Spleen (tissue), 7 donors: Measurements from ENCODE around the gene AKAP13.

Experiments used
- CTCF ChIP-seq, 11 experiments: fragments of 200-600 bp in 7 of 11; fragments of 450-650 bp in 4 of 11; sonication (generic) in 4 of 11; IDR thresholded peaks in 8 of 11; conservative IDR thresholded peaks in 3 of 11; 1 replicate in 7 of 11; 2 replicates in 4 of 11; pipeline versions ENCODE4 v1.4.0 to v1.8.0; 2016 to 2021; ENCODE audit warnings: antibody characterized with exemption in 11 of 11, inconsistent platforms in 4 of 11, mild to moderate bottlenecking in 1 of 11
- POLR2A ChIP-seq, 3 donors: fragments of 450-650 bp; IDR thresholded peaks; one replicate each; pipeline ENCODE4 v1.5.1; 2017; ENCODE audit warnings: antibody characterized with exemption in 3 of 3, mild to moderate bottlenecking in 1 of 3
- POLR2AphosphoS5 ChIP-seq, 3 donors: sonication (generic); formaldehyde crosslinking; IDR thresholded peaks; one replicate each; pipeline ENCODE4 v1.5.1; 2017; ENCODE audit warnings: antibody characterized with exemption in 3 of 3
- donor health status: DM: no; HTN: no; CAD: no; lungs with moderate emphysema.
- donor health status: DM: no; HTN: no; CAD: no.
- donor health status: DM: no; HTN: no; CAD: no.

- TF ChIP-seq CTCF (IDR thresholded peaks at IDR 0.05 in 8 of 11, conservative IDR thresholded peaks at IDR 0.05 in 3 of 11), result no peak
- no peak for TF ChIP-seq POLR2A (IDR thresholded peaks at IDR 0.05)
- TF ChIP-seq POLR2AphosphoS5 (IDR thresholded peaks at IDR 0.05), result no peak
Observed at GRCh38 chr15:85773249-85773648, 392.8 kb downstream of the AKAP13 start.
